H1 (cell line): ENCODE measurements around the gene LAMC3.

Experiments
- CTCF ChIP-seq, 3 experiments: IDR thresholded peaks; 1 replicate in 2 of 3; 2 replicates in 1 of 3; pipeline versions ENCODE4 v1.5.1 to v1.6.1; 2011; ENCODE audit warnings: low read length in 3 of 3, mild to moderate bottlenecking in 3 of 3, inconsistent platforms in 2 of 3, low read depth in 1 of 3, moderate library complexity in 1 of 3; ENCODE audit not compliant: insufficient read depth in 1 of 3; ENCODE audit errors: control extremely low read depth in 1 of 3
- EZH2 ChIP-seq: fragments of 200-600 bp; sonication (generic); IDR thresholded peaks from 2 replicates; pipeline ENCODE4 v1.7.1; 2012; ENCODE audit warnings: low read depth, mild to moderate bottlenecking, moderate library complexity, low read length, inconsistent platforms; ENCODE audit not compliant: severe bottlenecking
- KDM1A ChIP-seq: fragments of 200-600, 300-600 bp; sonication (generic); IDR thresholded peaks from 2 replicates; pipeline ENCODE4 v1.7.1; 2016; ENCODE audit warnings: mild to moderate bottlenecking, low read length, borderline replicate concordance
- KDM4A ChIP-seq: IDR thresholded peaks from one replicate; pipeline ENCODE4 v1.7.1; 2012; ENCODE audit warnings: low read depth, mild to moderate bottlenecking, moderate library complexity, low read length, inconsistent platforms; ENCODE audit not compliant: severe bottlenecking
- POLR2A ChIP-seq, 2 experiments: IDR thresholded peaks; 1 replicate in 1 of 2; 2 replicates in 1 of 2; pipeline ENCODE4 v1.6.1; 2011; ENCODE audit warnings: low read depth in 2 of 2, low read length in 2 of 2, mild to moderate bottlenecking in 2 of 2; ENCODE audit errors: control extremely low read depth in 1 of 2
- POLR2AphosphoS5 ChIP-seq: IDR thresholded peaks from 2 replicates; pipeline ENCODE4 v1.6.1; 2011; ENCODE audit warnings: low read depth, low read length
- RAD21 ChIP-seq, 2 experiments: IDR thresholded peaks in 1 of 2; conservative IDR thresholded peaks in 1 of 2; 2 replicates each; pipeline ENCODE4 v1.6.1; 2011; ENCODE audit warnings: low read depth in 2 of 2, low read length in 2 of 2, improper control_type of control experiment in 1 of 2, inconsistent platforms in 1 of 2, mild to moderate bottlenecking in 1 of 2, moderate library complexity in 1 of 2
- SIRT6 ChIP-seq: IDR thresholded peaks from one replicate; pipeline ENCODE4 v1.7.1; 2012; ENCODE audit warnings: low read length, inconsistent platforms
- SIX5 ChIP-seq: IDR thresholded peaks from 2 replicates; pipeline ENCODE4 v1.6.1; 2011; ENCODE audit warnings: mild to moderate bottlenecking, low read depth, low read length
- SP1 ChIP-seq: IDR thresholded peaks from 2 replicates; pipeline ENCODE4 v1.6.1; 2011; ENCODE audit warnings: low read depth, low read length
- SP4 ChIP-seq: IDR thresholded peaks from 2 replicates; pipeline ENCODE4 v1.6.1; 2012; ENCODE audit warnings: low read length, inconsistent platforms
- TAF1 ChIP-seq: IDR thresholded peaks from 2 replicates; pipeline ENCODE4 v1.6.1; 2011; ENCODE audit warnings: mild to moderate bottlenecking, low read depth, low read length

- no peak for TF ChIP-seq KDM1A
- no peak for TF ChIP-seq EZH2
- TF ChIP-seq CTCF (IDR thresholded peaks at IDR 0.05; ENCODE audit: control extremely low read depth in 1 of 3, insufficient read depth in 1 of 3, low read depth in 1 of 3, low read length in 3 of 3): no peak
- TF ChIP-seq SP1: no peak
- no peak for TF ChIP-seq SP4
- no peak for TF ChIP-seq POLR2AphosphoS5
- no peak for TF ChIP-seq RAD21 (IDR thresholded peaks at IDR 0.05 in 1 of 2, conservative IDR thresholded peaks at IDR 0.05 in 1 of 2; ENCODE audit: low read depth in 2 of 2, low read length in 2 of 2)
- TF ChIP-seq POLR2A (IDR thresholded peaks at IDR 0.05; ENCODE audit: control extremely low read depth in 1 of 2, low read depth in 2 of 2, low read length in 2 of 2): no peak
- no peak for TF ChIP-seq TAF1
- TF ChIP-seq SIX5: no peak
- no peak for TF ChIP-seq SIRT6
- TF ChIP-seq KDM4A: no peak
Observed at GRCh38 chr9:131039129-131039954, 30.4 kb downstream of the LAMC3 start.
